ENCODE data around the gene CABYR.
A peak's percentile ranks its signal among the peaks of the same experiment; 100 is the strongest.
"Not testable (repeated sequence)": the region's sequence is repeated elsewhere in the genome, so short reads cannot be mapped to it uniquely, and the experiment has no call there.

Gene CABYR

DNA sequence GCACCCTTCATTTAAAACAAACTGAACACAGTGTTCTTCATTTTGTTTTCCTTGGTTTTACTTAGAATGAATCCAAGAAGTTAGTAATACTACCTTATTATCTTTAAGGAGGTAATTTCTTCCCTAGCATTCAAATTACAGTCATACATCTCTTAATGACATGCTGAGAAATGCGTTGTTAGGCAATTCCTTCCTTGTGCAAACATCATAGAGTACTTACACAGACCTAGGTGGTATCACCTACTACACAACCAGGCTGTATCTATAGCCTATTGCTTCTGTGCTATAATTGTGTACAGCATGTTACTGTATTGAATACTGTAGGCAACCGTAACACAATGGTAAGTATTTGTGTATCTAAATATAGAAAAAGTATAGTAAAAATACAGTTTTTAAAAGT lies 8.4 kb upstream of the CABYR start:
- no peak for DNase-seq (ENCODE audit: low spot score)

DNA sequence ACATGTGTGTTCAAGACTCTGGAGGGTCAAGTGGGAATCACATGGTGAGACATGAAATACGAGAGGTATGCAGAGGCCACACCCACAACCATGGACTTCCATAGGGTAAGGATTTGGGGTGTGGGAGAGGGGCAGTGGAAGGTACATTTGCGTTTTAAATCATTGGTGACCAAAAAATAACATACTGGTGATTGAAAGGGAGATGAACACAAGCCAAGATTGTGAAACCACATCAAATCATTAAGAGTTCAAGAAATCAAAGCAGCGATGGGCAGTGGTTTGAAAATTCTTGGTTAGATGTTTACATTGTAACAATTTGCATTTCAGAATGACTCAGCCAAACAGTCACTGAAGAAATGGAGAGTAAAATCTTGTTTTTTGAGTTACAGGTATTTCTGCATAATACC lies 1.9 kb upstream of the CABYR start:
- no peak for DNase-seq (ENCODE audit: low spot score)

DNA sequence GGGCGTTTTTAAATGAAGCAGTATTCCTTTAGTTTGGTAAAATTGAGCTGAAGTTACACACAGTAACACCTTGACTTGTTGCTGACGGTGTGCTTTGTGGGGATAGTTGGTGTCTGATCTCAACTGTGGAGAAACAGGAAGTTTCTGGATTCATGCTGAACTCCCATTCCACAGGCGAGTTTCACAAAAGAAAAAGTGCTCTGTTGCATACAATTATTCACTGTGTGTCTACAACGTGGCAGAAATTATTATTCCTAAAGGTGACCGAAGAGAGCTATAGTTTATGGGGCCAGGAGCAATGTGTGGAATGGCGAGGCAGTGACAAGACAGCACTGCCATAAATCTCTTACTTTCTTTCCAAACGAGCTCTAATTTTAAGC lies 463 bp upstream of the CABYR start:
- no peak for DNase-seq (ENCODE audit: low spot score)

DNA sequence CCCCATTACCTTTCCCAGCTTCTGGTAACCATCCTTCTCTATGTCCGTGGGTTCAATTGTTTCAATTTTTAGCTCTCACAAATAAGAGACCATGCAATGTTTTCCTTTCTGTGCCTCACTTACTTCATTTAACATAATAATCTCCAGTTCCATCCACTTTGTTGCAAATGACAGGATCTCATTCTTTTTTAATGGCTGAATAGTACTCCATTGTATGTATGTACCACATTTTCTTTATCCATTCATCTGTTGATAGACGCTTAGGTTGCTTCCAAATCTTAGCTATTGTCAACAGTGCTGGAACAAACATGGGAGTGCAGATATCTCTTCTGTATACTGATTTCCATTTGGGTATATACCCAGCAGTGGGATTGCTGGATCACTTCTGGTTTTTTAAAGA lies 1.8 kb downstream of the CABYR start:
- DNase-seq (ENCODE audit: low spot score) = no peak

DNA sequence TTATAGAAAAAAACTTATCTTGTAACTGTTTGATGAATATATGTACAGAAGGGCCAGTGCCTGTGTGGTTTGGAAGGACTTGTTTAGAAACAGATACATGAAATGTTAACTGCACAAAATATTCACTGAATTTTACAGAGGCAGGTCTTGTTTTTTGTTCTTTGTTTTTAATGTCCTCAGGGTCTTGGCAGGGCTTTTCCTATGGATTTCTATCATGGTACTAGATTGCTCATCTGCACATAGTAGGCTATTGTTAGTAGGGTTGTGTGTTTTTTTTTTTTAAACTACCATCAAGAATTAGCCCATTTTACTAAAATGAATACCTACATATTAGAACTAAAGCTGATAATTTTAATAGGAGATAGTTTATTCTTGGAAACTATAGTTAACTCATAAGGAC lies 3.5 kb downstream of the CABYR start:
- DNase-seq (ENCODE audit: low spot score) = no peak

DNA sequence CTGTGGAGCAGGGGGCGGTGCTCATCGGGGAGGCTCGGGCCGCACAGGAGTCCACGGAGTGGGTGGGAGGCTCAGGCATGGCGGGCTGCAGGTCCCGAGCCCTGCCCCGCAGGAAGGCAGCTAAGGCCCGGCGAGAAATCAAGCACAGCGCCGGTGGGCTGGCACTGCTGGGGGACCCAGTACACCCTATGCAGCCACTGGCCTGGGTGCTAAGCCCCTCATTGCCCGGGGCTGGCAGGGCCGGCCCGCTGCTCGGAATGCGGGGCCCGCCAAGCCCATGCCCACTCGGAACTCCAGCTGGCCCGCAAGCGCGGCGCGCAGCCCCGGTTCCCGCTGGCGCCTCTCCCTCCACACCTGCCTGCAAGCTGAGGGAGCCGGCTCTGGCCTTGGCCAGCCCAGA lies 10.7 kb downstream of the CABYR start:
- DNase-seq (ENCODE audit: low spot score) = not testable (repeated sequence)

DNA sequence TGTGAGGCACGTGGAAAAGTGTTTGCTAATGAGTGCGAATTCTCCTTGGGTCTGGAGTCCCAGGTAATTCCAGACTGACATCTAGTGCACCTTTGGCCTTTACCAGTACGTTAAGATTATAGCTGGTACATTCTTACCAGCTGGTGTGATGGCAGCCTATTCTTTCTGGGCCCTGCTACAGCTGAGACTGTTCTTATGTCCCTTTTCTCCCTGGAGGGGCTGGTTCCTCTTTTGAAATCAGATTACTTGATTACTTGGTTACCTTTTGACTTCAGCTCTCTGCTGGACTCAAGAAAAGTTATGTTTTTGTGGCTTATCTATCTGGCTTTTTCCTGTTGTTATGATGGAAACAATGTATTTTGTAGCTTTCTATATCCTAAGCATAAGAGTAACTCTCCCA lies 14.5 kb downstream of the CABYR start:
- DNase-seq (ENCODE audit: low spot score) = no peak

DNA sequence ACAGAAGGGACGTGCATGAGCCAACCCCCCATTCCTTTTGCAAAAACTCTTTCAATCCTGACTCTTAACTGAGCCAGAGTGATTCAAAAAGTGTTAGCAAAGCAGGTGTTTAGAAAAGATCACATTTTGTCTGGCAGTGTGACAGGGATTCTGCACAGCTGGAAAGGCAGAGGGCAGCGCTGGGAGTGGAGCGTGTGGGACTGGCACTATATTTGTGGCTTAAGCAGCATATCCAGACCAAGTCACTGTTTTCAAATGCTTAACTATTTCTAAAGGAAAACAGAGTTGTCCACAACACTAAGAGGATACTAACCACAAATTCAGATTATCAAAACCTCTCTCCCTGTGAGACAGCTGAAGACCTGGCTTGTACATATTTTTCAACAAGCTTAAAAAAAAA lies 19.0 kb downstream of the CABYR start:
- no peak for DNase-seq (ENCODE audit: low spot score)

DNA sequence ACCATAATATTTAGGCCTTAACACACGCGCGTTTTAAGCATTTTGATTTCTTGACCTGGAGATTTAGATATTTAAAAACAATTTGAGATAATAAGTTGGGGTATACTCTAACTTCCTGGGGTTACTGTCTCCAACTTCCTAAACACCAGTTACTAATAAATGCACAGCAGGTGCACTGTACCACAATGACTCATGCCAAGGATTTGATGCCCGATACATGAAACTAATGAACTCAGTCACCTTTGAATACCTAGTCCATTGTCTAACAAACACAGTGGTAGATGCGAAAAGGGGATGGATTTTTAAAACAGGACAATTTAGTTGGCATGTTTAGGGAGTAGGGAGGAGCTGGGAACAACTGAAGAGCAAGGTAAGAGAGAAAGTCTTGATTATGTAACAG lies 21.2 kb downstream of the CABYR start:
- DNase-seq (ENCODE audit: low spot score) = no peak

DNA sequence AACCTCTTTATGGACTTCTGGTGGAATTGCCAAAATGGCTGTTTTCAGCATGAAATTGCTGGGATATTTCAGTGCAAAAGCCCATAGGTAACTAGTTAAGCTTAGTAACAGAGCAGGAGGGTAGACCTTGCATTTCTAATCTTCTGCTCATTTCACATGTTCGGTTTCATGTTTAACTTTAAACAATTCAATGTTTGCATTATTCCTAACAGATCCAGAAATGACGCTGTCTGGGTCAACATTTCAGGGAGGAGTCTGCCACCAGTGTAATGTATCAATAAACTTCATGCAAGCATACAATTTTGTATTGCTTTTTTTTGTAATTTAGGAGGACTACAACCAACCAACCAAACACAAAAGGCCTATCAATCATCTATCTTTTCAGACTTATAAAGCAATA lies 22.4 kb downstream of the CABYR start:
- DNase-seq (ENCODE audit: low spot score) = no peak

DNA sequence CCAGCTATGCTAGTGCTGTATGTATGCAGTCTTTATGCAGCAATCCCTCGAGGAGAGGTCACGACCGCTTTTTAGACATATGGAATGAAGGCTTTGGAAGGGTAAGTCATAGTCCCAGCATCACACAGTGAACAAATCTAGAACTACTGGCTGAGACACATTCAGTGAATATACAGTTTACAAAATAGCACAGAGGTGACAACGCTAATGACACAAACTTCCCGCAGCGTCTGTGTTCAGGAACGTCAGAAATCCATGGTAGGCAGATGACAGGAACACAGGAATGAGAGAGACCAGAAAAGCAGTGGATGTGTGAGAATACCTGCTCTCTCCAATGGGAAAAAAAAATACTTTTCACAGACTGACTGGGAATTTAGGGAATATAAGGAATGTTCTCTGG lies 29.6 kb downstream of the CABYR start:
- DNase-seq (ENCODE audit: low spot score) = no peak

DNA sequence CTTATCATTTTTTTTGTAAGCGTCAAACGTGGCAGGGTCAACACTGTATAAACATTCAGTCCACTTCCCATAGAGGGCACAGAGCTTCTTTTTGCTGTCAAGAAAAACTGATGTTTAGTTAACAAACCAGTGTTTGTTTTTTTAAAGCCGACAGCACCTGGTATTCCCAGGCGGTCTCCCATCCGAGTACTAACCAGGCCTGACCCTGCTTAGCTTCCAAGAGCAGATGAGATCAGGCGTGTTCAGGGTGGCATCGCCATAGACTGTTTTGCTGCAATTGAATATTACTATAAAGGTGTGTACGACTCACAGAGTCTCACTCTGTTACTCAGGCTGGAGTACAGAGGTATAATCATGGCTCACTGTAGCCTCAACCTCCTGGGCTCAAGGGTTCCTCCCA lies 31.5 kb downstream of the CABYR start:
- no peak for DNase-seq (ENCODE audit: low spot score)

DNA sequence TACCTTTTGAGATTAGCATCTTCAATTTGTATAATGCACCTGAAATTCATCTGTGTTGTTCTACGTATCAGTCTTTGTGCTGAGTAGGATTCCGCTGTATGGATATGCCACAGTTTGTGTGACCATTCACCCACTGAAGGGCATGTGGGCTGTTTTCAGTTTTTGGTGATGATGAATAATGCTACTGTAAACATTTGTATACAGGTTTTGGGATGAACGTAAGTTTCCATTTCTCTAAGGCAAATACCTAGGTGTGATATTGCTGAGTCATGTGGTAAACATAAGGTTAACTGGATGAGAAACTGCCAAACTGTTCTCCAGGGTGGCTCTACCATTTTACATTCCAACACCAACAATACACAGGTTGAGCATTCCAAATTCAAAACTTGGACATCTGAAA lies 35.1 kb downstream of the CABYR start:
- no peak for DNase-seq (ENCODE audit: low spot score)

DNA sequence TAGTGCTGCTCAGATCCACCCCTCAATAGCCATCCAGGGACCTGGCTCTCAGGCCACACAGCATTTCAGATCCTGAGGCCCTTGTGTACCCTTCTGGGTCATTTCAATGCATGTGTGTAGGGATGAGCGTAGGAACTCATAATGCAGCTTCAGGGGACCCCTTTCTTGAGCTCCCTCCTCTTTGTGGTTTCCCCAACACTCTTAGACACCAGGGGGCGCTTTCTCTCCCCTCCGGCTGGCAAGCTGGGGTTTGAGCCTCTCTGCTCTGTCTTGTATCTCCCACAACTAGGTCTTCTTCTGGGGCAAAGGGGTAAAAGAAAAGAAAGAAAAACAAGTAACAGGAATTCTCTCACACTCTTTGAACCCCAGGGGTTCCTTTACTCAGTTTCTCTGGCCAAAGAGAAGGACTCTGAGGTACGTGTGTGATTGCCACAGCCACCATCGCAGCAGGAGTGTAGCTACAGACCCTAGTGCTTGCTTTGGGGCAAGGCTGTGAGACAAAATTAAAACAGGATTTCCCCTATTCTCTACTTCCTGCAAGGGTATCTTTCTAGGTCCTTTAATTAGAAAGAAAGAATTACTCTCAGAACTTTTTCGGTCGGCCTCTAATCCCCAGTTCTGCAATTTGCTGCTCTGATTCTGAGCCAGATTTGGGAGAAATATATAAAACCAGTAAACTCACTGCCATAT lies 38.0 kb downstream of the CABYR start:
- peak; percentile 75 for DNase-seq (ENCODE audit: low spot score)

DNA sequence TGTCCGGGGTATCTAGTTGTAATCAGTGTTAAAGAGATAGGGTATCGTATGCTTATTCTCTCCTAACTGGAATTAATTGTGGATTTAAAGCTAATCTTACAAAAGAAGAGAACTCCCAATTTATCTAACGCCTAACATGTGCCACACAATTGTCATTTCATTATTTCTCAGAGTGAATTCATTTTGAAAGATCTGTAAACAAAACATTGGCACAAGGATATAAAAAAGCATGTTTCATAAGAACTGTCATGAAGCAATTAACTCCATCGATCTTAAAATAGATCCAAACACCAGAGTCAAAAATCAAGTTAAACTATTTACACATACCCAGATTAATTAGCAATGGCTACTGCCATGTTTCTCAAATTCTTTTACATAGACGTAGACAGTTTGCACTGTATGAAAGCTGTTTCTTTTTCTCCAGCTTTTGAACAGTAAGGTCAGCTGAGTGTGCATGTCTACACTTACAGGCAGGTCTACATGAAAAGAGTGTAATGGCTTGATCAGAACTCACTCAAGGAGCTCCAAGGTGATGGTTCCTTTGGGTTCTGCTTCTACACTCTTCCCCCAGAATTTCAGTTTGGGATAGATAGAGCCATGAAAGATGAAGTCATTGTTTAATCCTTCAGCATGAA lies 38.8 kb downstream of the CABYR start:
- no peak for DNase-seq (ENCODE audit: low spot score)

DNA sequence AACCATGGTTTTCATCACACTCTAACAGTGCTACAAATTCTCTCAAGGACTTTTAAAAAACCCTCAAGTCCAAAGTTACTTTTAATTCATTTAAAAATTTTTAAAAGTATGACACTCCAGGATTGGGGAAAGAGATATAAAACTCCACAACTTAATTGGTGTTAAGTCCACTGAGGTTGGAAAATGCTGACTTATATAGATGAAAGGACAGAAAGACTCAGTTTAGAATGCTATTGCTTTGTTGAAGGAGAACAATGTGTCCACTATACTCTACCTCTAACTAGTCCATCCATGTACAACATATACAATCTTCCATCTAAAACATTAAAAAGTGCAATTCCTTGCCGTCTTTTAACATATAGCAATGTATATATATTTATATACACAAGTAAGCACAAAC lies 41.2 kb downstream of the CABYR start:
- no peak for DNase-seq (ENCODE audit: low spot score)

DNA sequence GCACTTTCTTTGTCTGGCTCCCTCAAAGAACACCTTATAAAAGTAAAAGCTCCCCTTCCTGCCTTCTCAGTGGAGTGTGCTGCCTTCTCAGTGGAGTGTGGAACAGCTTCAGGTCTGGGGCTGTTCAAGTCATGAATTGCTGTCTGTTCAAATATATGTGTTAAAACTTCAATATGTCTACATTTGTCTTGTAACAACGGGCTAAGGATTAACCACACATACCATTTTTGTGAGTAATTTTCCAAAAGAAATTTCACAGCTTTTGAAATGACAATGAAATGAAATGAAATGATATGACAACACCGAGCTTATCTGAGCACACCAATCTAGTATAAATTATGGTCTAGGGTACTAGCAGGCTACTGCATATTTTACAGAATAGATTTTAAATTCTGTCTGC lies 42.9 kb downstream of the CABYR start:
- DNase-seq (ENCODE audit: low spot score) = no peak

DNA sequence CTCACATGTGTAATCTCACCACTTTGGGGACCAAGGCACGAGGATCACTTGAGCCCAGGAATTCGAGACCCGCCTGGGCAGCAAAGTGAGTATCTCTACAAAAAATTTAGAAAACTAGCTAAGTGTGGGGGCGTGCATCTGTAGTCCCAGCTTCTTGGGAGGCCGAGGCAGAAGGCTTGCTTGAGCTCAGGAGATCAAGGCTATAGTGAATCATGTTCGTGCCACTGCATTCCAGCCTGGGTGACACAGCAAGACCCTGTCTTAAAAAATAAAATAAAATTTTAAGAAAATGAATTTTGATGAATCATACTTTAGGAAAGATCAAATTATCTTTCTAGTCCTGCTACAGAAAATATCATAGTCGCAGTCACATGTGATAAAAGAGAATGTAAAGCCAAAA lies 46.9 kb downstream of the CABYR start:
- DNase-seq (ENCODE audit: low spot score) = no peak

DNA sequence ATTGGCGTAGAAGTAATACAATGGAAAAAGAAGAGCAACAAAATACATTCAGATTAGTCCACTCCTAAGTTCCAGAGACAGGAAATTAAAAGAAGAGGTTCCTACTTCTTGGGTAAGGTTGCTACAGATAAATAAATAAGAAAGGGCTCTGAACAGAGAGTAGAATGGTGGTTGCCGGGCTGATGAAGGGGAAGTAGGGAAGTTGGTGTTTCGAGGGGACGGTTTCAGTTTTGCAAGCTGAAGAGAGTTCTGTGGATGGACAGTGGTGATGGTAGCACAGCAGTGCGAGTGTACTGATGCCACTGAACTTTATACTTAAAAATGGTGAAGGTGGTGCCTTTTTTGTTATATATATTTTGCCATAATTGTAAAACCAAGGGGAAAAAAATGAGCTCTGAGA lies 48.2 kb downstream of the CABYR start:
- DNase-seq (ENCODE audit: low spot score) = no peak

DNA sequence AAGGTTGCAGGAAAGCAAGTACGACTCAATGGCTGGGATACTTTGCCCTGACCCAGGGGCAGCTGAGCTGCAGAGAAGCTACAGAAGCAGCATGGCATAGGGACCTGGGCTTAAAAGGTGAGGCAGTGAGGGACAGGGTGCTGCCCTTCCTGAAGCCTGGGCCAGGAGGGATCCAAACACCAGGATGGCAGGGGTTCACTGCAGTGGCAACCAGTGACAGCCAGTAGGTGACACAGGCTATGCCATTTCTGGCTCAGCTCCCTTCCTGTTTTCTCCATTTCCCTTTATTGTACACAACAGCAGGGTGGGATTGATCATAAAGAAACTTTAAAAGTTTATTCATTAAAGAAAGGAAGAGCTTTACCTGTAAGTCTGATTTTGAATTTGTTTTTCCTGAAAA lies 48.8 kb downstream of the CABYR start:
- no peak for DNase-seq (ENCODE audit: low spot score)

DNA sequence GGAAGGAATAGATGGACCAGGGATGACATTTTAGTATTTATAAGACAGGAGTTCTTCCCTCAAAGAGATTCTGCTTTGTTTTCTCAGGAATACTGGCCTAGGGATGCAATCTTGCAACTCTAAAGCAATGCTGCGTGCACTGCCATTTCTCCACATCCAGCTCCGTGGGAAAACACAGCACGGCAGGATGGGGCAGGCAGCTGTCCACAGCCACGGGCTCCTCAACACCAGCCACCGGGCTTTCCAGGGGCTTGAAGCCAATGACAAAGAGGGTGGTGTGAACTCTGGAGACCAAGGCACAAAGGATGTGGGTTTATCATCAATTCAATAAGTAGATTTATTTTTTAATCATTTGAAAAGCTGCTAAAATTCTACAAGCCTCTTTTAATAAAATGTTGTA lies 49.3 kb downstream of the CABYR start:
- DNase-seq (ENCODE audit: low spot score) = no peak

DNA sequence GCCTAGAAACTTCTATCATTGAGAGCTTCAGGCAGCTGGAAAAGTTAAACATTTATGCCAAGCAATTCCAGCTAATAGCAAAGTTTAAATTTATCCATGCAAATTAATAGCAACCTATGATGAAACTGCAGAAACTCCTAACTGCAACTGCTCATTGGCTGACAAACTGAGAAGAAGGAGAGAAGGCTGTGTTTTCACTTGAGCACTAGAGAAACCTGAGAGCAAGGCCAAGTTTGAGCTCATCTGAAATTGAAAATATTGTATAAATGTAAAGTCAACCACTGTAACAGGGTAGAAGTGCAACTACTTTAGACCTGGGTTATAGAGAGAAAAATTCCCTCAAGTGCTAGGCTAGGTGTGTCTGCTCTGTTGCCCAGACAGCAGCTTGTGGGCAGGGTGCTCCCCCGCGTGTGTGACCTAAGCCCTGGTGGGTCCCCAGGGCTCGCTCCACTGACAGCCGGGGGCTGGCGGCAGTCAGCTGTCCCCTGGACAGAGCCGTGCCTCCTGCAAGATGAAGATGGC lies 50.2 kb downstream of the CABYR start:
- DNase-seq (ENCODE audit: low spot score) = no peak

DNA sequence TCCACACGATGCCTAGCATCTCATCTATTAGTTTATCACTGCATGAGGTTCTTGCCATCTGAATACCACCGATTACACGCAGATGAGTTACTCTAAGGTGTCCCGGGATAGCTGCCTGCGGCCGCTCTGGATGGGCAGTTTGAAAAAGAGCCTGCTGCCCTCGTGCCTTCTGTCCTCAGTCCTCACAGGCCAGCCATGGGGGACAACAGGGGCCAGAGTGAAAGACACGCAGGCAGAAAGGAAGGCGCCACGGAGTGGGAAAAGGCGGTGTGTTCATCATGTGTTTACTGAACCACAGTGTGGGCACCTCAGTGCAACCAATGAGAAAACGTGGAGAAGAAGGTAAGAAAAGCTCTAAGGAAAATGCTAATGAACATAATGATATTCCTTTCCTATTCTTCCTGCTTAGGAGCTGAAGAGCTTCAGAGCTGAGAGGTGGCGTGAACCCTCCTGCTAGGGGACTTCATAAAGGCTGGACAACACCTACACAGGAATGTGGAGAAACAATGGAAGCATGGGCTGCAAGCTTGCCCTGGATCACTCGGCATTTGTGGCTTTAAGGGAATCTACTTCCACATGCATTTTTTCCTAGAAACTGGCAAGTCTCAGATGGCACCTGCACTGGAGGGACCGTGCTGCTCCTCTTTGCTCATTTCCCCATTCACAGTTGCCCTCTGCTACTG lies 50.9 kb downstream of the CABYR start:
- DNase-seq (ENCODE audit: low spot score) = no peak

DNA sequence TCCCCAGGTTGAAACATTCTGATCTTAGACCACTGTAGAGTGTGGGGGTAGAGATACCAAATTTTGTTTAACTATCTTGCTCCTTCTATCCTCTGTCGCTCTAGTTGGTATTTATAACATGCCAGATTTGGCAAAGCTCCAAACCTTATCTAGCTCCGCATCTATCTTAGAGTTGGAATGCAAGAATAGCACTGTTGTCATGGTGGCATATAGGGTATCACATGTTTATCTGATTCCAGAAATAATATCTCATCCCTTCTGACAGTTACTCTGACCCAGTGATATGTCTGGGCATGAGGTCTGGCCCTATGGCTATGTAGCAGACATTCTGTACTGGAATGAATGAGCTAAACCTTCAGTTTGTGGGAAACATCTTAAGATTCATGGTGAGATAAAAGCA lies 51.7 kb downstream of the CABYR start:
- DNase-seq (ENCODE audit: low spot score) = no peak
